Stomach (tissue), 4 donors: ENCODE measurements around the gene ZBTB7A.

Experiments
- POLR2A ChIP-seq, 4 donors: fragments of 450-650 bp; IDR thresholded peaks; one replicate each; pipeline ENCODE4 v1.6.1; 2016; ENCODE audit warnings: antibody characterized with exemption in 4 of 4, control low read depth in 2 of 4, mild to moderate bottlenecking in 1 of 4, moderate library complexity in 1 of 4
- POLR2AphosphoS5 ChIP-seq, 3 donors: sonication (generic); formaldehyde crosslinking; IDR thresholded peaks; one replicate each; pipeline ENCODE4 v1.6.1; 2016; ENCODE audit warnings: antibody characterized with exemption in 3 of 3
- TF ChIP-seq, protein P1 (sequence below), 7 experiments: fragments of 450-650 bp in 4 of 7; fragments of 200-600 bp in 3 of 7; sonication (generic) in 3 of 7; IDR thresholded peaks; one replicate each; pipeline ENCODE4 v1.5.1; 2016 to 2019; ENCODE audit warnings: antibody characterized with exemption in 7 of 7, control low read depth in 2 of 7, mild to moderate bottlenecking in 1 of 7

DNA sequence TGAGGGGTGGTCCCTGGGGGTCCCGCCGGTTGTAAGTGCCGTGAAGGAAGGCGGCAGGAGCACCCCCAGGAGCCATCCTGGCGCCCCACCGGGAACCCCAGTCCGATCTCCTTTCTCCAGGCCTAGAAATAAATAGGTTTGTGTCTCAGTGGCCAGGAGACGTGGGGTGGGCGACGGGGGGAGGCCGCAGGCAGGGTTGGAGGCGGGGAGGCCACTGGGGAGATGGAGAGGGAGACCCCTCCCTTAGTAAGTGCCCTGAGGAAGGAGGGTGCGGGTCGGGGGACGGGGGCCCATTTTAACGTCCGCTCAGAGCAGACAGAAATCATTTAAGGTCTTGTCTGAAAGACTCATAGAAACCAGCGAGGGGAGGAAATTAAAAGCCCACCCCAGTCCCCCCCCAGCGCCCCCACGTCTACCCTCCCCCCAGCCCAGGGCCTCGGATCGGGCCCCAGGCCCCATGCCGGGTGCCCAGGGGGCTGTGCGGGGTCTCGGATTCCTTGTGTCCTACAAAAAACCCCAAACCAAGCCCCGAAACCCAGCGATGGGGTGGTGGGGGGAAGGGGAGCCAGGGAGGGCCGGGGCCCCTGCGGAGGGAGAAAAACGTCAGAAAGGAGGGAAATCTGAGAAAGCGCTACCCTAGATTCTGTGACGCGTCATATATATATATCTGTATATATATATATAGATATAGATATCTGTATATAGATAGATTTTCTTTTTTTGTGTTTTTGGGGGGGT, 19.6 kb downstream of the ZBTB7A start:
- TF ChIP-seq, protein P1, sequence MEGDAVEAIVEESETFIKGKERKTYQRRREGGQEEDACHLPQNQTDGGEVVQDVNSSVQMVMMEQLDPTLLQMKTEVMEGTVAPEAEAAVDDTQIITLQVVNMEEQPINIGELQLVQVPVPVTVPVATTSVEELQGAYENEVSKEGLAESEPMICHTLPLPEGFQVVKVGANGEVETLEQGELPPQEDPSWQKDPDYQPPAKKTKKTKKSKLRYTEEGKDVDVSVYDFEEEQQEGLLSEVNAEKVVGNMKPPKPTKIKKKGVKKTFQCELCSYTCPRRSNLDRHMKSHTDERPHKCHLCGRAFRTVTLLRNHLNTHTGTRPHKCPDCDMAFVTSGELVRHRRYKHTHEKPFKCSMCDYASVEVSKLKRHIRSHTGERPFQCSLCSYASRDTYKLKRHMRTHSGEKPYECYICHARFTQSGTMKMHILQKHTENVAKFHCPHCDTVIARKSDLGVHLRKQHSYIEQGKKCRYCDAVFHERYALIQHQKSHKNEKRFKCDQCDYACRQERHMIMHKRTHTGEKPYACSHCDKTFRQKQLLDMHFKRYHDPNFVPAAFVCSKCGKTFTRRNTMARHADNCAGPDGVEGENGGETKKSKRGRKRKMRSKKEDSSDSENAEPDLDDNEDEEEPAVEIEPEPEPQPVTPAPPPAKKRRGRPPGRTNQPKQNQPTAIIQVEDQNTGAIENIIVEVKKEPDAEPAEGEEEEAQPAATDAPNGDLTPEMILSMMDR (IDR thresholded peaks at IDR 0.05) = no peak
- no peak for TF ChIP-seq POLR2AphosphoS5 (IDR thresholded peaks at IDR 0.05)
- TF ChIP-seq POLR2A (IDR thresholded peaks at IDR 0.05) = no peak
